HEK293 (cell line): Measurements from ENCODE around the gene ACAD11.

ENCODE experiments used
- CTCF ChIA-PET: fragments of 350-600 bp; formaldehyde crosslinking; extraction: SDS; loops from one replicate; lab custom pipeline; 2021; ENCODE audit warnings: antibody characterized with exemption; lab: Yijun Ruan, JAX
- POLR2A ChIA-PET: fragments of 300-600 bp; formaldehyde crosslinking; extraction: SDS; loops from one replicate; lab custom pipeline; 2020; ENCODE audit warnings: antibody characterized with exemption, inconsistent platforms; lab: Yijun Ruan, JAX
- H3K27ac ChIP-seq: fragments of 200-500 bp; sonication (Bioruptor generic); 2 replicates; pipeline ENCODE4 v1.5.1; 2014; ENCODE audit warnings: low read depth, low read length, control low read depth, inconsistent platforms; ENCODE audit errors: extremely low read depth
- H3K36me3 ChIP-seq, 2 experiments: fragments of 200-500 bp in 1 of 2; sonication (Bioruptor generic) in 1 of 2; 1 replicate in 1 of 2; 2 replicates in 1 of 2; pipeline ENCODE4 v1.5.1; 2014 to 2017; ENCODE audit warnings: inconsistent platforms in 2 of 2, low read length in 2 of 2; ENCODE audit not compliant: control insufficient read depth in 2 of 2, insufficient read depth in 1 of 2
- H3K4me1 ChIP-seq: fragments of 200-500 bp; sonication (Bioruptor generic); 2 replicates; pipeline ENCODE4 v1.5.1; 2014; ENCODE audit warnings: mild to moderate bottlenecking, low read length, inconsistent platforms; ENCODE audit not compliant: control insufficient read depth, insufficient read depth
- H3K4me3 ChIP-seq: 2 replicates; pipeline ENCODE4 v1.5.1; 2011; ENCODE audit warnings: low read depth, mild to moderate bottlenecking, control low read depth, low read length, moderate library complexity
- H3K9me3 ChIP-seq: fragments of 200-500 bp; sonication (Bioruptor generic); 2 replicates; pipeline ENCODE4 v1.5.1; 2014; ENCODE audit warnings: low read depth, low read length, inconsistent platforms; ENCODE audit not compliant: control insufficient read depth, insufficient read depth
- GLI2 ChIP-seq: fragments of 450-650 bp; formaldehyde crosslinking; IDR thresholded peaks from 2 replicates; pipeline ENCODE4; 2017; ENCODE audit warnings: missing biosample characterization, missing genetic modification characterization, low read depth, borderline replicate concordance
- KLF16 ChIP-seq: fragments of 450-650 bp; formaldehyde crosslinking; IDR thresholded peaks from 2 replicates; pipeline ENCODE4 v1.5.1; 2017; ENCODE audit warnings: missing biosample characterization, missing genetic modification characterization
- MYNN ChIP-seq: fragments of 450-650 bp; formaldehyde crosslinking; IDR thresholded peaks from 2 replicates; pipeline ENCODE4 v1.5.1; 2016; ENCODE audit warnings: missing biosample characterization, missing genetic modification characterization, borderline replicate concordance
- RBAK ChIP-seq: fragments of 450-650 bp; formaldehyde crosslinking; IDR thresholded peaks from 2 replicates; pipeline ENCODE4 v1.5.1; 2016; ENCODE audit warnings: missing biosample characterization, missing genetic modification characterization
- SP7 ChIP-seq: fragments of 450-650 bp; formaldehyde crosslinking; IDR thresholded peaks from 2 replicates; pipeline ENCODE4 v1.5.1; 2016; ENCODE audit warnings: missing biosample characterization, missing genetic modification characterization
- TRIM28 ChIP-seq: IDR thresholded peaks from 2 replicates; pipeline ENCODE4 v1.6.1; 2011; ENCODE audit warnings: low read length, control low read depth, borderline replicate concordance
- YY1 ChIP-seq: fragments of 450-650 bp; formaldehyde crosslinking; IDR thresholded peaks from 2 replicates; pipeline ENCODE4 v1.5.1; 2018; ENCODE audit warnings: missing biosample characterization, missing genetic modification characterization
- ZNF121 ChIP-seq: fragments of 450-650 bp; formaldehyde crosslinking; IDR thresholded peaks from 2 replicates; pipeline ENCODE4 v1.5.1; 2016; ENCODE audit warnings: missing biosample characterization, missing genetic modification characterization
- ZNF157 ChIP-seq: fragments of 450-650 bp; formaldehyde crosslinking; IDR thresholded peaks from 2 replicates; pipeline ENCODE4 v1.5.1; 2016; ENCODE audit warnings: missing biosample characterization, missing genetic modification characterization
- ZNF19 ChIP-seq: fragments of 450-650 bp; formaldehyde crosslinking; IDR thresholded peaks from 2 replicates; pipeline ENCODE4; 2016; ENCODE audit warnings: missing biosample characterization, missing genetic modification characterization, low read depth
- ZNF221 ChIP-seq: fragments of 450-650 bp; formaldehyde crosslinking; IDR thresholded peaks from 2 replicates; pipeline ENCODE4 v1.5.1; 2017; ENCODE audit warnings: missing biosample characterization, missing genetic modification characterization, borderline replicate concordance
- ZNF292 ChIP-seq: fragments of 450-650 bp; formaldehyde crosslinking; IDR thresholded peaks from 2 replicates; pipeline ENCODE4 v1.5.1; 2016; ENCODE audit warnings: low read depth, missing biosample characterization, missing genetic modification characterization, borderline replicate concordance
- ZNF354C ChIP-seq: fragments of 450-650 bp; formaldehyde crosslinking; IDR thresholded peaks from 2 replicates; pipeline ENCODE4 v1.5.1; 2016; ENCODE audit warnings: missing biosample characterization, missing genetic modification characterization, low read depth, borderline replicate concordance
- ZNF394 ChIP-seq: fragments of 450-650 bp; formaldehyde crosslinking; IDR thresholded peaks from 2 replicates; pipeline ENCODE4 v1.5.1; 2016; ENCODE audit warnings: missing biosample characterization, missing genetic modification characterization, mild to moderate bottlenecking, moderate library complexity, borderline replicate concordance
- ZNF514 ChIP-seq: fragments of 450-650 bp; formaldehyde crosslinking; IDR thresholded peaks from 2 replicates; pipeline ENCODE4 v1.5.1; 2016; ENCODE audit warnings: missing biosample characterization, missing genetic modification characterization
- ZNF529 ChIP-seq: fragments of 450-650 bp; formaldehyde crosslinking; IDR thresholded peaks from 2 replicates; pipeline ENCODE4 v1.5.1; 2017; ENCODE audit warnings: missing genetic modification characterization, missing biosample characterization; ENCODE audit not compliant: insufficient replicate concordance
- ZNF558 ChIP-seq: fragments of 450-650 bp; formaldehyde crosslinking; IDR thresholded peaks from 2 replicates; pipeline ENCODE4 v1.5.1; 2016; ENCODE audit warnings: missing biosample characterization, missing genetic modification characterization
- ZNF623 ChIP-seq: fragments of 450-650 bp; formaldehyde crosslinking; IDR thresholded peaks from 2 replicates; pipeline ENCODE4 v1.5.1; 2016; ENCODE audit warnings: missing biosample characterization, missing genetic modification characterization
- ZNF677 ChIP-seq: fragments of 450-650 bp; IDR thresholded peaks from 2 replicates; pipeline ENCODE4 v1.5.0; 2018; ENCODE audit warnings: missing biosample characterization, mild to moderate bottlenecking, missing genetic modification characterization, moderate library complexity
- ZNF792 ChIP-seq: fragments of 450-650 bp; formaldehyde crosslinking; IDR thresholded peaks from 2 replicates; pipeline ENCODE4 v1.5.1; 2016; ENCODE audit warnings: missing biosample characterization, missing genetic modification characterization
- TF ChIP-seq, protein P1 (sequence below): fragments of 450-650 bp; formaldehyde crosslinking; IDR thresholded peaks from 2 replicates; pipeline ENCODE4 v1.5.1; 2016; ENCODE audit warnings: missing biosample characterization, missing genetic modification characterization
- TF ChIP-seq, protein P2 (sequence below): fragments of 450-650 bp; formaldehyde crosslinking; IDR thresholded peaks from 2 replicates; pipeline ENCODE4 v1.5.1; 2017; ENCODE audit warnings: missing biosample characterization, missing genetic modification characterization
- TF ChIP-seq, protein P3 (sequence below): fragments of 450-650 bp; formaldehyde crosslinking; IDR thresholded peaks from 2 replicates; pipeline ENCODE4 v1.5.1; 2016; ENCODE audit warnings: missing biosample characterization, missing genetic modification characterization
- TF ChIP-seq, protein P4 (sequence below): fragments of 450-650 bp; formaldehyde crosslinking; IDR thresholded peaks from 2 replicates; pipeline ENCODE4 v1.5.1; 2016; ENCODE audit warnings: missing biosample characterization, missing genetic modification characterization
- TF ChIP-seq, protein P5 (sequence below): fragments of 450-650 bp; formaldehyde crosslinking; IDR thresholded peaks from 2 replicates; pipeline ENCODE4 v1.5.1; 2016; ENCODE audit warnings: missing biosample characterization, missing genetic modification characterization

Gene ACAD11

DNA sequence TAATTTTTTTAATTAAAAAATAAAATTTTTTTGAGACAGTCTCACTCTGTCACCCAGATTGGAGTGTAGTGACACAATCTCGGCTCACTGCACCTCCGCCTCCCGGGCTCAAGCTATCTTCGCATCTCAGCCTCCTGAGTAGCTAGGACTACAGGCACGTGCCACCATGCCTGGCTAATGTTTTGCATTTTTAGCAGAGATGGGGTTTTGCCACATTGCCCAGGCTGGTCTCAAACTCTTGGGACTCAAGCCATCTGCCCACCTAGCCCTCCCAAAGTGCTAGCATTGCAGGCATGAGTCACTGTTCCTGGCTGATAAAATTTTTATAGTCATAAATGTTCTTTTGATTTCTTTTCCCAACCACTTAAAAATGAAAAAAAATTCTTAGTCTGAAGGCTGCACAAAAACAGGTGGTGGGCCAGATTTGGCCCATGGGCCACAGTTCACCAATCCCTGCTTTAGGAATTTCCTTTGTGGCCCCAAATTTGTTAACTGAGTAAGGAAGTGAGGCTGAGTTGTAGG is 9.7 kb upstream of the ACAD11 start:
- Histone ChIP-seq H3K9me3 (no peaks in the 10 kb centered on the region), H3K36me3 (peaks cover 19 to 54% of the 10 kb centered on the region in 2 experiments), H3K4me3 (no peak overlapping the region), H3K4me1 (no peaks in the 10 kb centered on the region), H3K27ac (no peak overlapping the region)
- ChIA-PET POLR2A (no interaction called here), CTCF (no interaction called here)
- TF ChIP-seq ZNF529 = no peak
- no peak for TF ChIP-seq ZNF354C (tag by site-specific recombination)
- no peak for TF ChIP-seq TRIM28
- TF ChIP-seq, protein P1, sequence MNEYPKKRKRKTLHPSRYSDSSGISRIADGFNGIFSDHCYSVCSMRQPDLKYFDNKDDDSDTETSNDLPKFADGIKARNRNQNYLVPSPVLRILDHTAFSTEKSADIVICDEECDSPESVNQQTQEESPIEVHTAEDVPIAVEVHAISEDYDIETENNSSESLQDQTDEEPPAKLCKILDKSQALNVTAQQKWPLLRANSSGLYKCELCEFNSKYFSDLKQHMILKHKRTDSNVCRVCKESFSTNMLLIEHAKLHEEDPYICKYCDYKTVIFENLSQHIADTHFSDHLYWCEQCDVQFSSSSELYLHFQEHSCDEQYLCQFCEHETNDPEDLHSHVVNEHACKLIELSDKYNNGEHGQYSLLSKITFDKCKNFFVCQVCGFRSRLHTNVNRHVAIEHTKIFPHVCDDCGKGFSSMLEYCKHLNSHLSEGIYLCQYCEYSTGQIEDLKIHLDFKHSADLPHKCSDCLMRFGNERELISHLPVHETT (tag by site-specific recombination) = no peak
- no peak for TF ChIP-seq YY1 (tag by site-specific recombination)
- TF ChIP-seq ZNF394 (tag by site-specific recombination) = no peak
- no peak for TF ChIP-seq KLF16
- TF ChIP-seq ZNF792 (tag by site-specific recombination) = no peak

DNA sequence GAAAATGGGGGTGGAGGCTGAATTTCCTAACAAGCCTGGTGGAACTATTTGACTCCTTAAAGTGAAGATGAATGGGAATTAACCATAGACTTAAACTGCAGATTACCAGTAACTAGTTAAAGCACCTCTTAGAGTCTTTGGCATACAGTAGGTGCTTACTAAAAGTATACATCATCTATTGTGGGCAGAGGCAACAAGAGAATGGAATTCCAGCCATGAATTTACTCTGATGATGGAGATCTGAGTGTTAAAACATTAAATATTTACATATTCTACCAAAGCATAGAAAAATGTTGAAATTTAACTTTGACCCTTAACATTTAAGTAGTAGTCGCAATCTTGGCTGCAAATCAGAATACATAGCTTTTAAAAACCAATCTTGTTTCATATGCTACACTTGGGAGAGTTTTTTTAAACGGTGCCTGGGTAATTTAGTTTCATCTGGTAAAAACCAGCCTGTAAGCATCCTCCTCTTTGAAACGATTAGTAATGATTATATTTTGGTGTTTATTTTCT is 5.7 kb upstream of the ACAD11 start:
- H3K27ac ChIP-seq = no peak overlapping the region
- TF ChIP-seq, protein P2, sequence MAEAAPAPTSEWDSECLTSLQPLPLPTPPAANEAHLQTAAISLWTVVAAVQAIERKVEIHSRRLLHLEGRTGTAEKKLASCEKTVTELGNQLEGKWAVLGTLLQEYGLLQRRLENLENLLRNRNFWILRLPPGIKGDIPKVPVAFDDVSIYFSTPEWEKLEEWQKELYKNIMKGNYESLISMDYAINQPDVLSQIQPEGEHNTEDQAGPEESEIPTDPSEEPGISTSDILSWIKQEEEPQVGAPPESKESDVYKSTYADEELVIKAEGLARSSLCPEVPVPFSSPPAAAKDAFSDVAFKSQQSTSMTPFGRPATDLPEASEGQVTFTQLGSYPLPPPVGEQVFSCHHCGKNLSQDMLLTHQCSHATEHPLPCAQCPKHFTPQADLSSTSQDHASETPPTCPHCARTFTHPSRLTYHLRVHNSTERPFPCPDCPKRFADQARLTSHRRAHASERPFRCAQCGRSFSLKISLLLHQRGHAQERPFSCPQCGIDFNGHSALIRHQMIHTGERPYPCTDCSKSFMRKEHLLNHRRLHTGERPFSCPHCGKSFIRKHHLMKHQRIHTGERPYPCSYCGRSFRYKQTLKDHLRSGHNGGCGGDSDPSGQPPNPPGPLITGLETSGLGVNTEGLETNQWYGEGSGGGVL = no peak
- TF ChIP-seq, protein P3, sequence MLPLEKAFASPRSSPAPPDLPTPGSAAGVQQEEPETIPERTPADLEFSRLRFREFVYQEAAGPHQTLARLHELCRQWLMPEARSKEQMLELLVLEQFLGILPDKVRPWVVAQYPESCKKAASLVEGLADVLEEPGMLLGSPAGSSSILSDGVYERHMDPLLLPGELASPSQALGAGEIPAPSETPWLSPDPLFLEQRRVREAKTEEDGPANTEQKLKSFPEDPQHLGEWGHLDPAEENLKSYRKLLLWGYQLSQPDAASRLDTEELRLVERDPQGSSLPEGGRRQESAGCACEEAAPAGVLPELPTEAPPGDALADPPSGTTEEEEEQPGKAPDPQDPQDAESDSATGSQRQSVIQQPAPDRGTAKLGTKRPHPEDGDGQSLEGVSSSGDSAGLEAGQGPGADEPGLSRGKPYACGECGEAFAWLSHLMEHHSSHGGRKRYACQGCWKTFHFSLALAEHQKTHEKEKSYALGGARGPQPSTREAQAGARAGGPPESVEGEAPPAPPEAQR (tag by site-specific recombination) = no peak
- TF ChIP-seq, protein P4, sequence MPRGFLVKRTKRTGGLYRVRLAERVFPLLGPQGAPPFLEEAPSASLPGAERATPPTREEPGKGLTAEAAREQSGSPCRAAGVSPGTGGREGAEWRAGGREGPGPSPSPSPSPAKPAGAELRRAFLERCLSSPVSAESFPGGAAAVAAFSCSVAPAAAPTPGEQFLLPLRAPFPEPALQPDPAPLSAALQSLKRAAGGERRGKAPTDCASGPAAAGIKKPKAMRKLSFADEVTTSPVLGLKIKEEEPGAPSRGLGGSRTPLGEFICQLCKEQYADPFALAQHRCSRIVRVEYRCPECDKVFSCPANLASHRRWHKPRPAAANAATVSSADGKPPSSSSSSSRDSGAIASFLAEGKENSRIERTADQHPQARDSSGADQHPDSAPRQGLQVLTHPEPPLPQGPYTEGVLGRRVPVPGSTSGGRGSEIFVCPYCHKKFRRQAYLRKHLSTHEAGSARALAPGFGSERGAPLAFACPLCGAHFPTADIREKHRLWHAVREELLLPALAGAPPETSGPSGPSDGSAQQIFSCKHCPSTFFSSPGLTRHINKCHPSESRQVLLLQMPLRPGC (tag by site-specific recombination) = no peak
- TF ChIP-seq KLF16 (no peak), SP7 (no peak), ZNF514 (tag by site-specific recombination) (no peak), ZNF221 (no peak), ZNF19 (tag by site-specific recombination) (no peak), ZNF121 (no peak), ZNF157 (tag by site-specific recombination) (no peak), ZNF292 (tag by site-specific recombination) (no peak), ZNF677 (tag by site-specific recombination) (no peak), RBAK (tag by site-specific recombination) (no peak), ZNF792 (tag by site-specific recombination) (no peak), MYNN (tag by site-specific recombination) (no peak), ZNF623 (tag by site-specific recombination) (no peak), GLI2 (tag by site-specific recombination) (no peak), ZNF558 (tag by site-specific recombination) (no peak)
- TF ChIP-seq, protein P5, sequence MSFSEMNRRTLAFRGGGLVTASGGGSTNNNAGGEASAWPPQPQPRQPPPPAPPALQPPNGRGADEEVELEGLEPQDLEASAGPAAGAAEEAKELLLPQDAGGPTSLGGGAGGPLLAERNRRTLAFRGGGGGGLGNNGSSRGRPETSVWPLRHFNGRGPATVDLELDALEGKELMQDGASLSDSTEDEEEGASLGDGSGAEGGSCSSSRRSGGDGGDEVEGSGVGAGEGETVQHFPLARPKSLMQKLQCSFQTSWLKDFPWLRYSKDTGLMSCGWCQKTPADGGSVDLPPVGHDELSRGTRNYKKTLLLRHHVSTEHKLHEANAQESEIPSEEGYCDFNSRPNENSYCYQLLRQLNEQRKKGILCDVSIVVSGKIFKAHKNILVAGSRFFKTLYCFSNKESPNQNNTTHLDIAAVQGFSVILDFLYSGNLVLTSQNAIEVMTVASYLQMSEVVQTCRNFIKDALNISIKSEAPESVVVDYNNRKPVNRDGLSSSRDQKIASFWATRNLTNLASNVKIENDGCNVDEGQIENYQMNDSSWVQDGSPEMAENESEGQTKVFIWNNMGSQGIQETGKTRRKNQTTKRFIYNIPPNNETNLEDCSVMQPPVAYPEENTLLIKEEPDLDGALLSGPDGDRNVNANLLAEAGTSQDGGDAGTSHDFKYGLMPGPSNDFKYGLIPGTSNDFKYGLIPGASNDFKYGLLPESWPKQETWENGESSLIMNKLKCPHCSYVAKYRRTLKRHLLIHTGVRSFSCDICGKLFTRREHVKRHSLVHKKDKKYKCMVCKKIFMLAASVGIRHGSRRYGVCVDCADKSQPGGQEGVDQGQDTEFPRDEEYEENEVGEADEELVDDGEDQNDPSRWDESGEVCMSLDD (tag by site-specific recombination) = no peak
- TF ChIP-seq, all 188 proteins: peak for 0
- no peaks in the 10 kb centered on the region for H3K4me1 ChIP-seq
- POLR2A ChIA-PET = no interaction called here
- peaks cover under 1 to 28% of the 10 kb centered on the region in 2 experiments; a peak in 2 of 3 replicates for H3K36me3 ChIP-seq
- H3K9me3 ChIP-seq = no peaks in the 10 kb centered on the region
- H3K4me3 ChIP-seq = no peak overlapping the region
- CTCF ChIA-PET = no interaction called here
